ENCODE data around the gene BTN3A1.
"Not testable (repeated sequence)": the region's sequence is repeated elsewhere in the genome, so short reads cannot be mapped to it uniquely, and the experiment has no call there.

BTN3A1 gene

DNA sequence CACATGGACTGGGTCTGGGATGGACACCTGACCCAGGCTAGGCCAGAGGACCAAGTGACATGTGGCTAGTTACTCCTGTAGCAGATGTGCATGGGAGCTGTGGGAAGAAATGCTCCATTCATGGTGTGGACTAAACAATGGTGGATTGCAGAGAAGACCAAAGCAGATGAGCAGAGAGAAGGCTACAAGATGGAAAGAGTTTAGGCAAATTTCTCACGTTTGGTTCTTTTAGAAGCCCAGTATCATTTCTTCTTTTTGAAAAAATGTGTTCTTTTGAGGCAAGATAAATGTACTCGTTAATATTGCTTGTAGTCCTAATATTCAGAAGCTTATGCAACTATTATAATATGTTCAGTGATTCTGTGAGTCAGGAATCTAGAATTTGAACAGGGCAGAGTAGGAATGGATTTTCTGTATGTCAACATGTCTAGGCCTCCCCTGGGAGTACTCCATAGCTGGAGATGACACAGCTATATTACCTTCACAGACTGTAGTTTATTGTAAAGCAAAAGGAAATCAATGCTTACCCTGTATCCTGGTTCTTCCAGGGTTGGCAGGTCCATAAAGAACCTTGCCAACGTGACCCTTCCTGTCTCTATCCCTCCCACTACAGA lies 53.4 kb downstream of the BTN3A1 start:
- DNase-seq (ENCODE audit: extremely low spot score): no peak
- TF ChIP-seq, protein P1, sequence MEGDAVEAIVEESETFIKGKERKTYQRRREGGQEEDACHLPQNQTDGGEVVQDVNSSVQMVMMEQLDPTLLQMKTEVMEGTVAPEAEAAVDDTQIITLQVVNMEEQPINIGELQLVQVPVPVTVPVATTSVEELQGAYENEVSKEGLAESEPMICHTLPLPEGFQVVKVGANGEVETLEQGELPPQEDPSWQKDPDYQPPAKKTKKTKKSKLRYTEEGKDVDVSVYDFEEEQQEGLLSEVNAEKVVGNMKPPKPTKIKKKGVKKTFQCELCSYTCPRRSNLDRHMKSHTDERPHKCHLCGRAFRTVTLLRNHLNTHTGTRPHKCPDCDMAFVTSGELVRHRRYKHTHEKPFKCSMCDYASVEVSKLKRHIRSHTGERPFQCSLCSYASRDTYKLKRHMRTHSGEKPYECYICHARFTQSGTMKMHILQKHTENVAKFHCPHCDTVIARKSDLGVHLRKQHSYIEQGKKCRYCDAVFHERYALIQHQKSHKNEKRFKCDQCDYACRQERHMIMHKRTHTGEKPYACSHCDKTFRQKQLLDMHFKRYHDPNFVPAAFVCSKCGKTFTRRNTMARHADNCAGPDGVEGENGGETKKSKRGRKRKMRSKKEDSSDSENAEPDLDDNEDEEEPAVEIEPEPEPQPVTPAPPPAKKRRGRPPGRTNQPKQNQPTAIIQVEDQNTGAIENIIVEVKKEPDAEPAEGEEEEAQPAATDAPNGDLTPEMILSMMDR (IDR thresholded peaks at IDR 0.05; ENCODE audit: control extremely low read depth, extremely low read depth, low read depth, missing control alignments): no peak
- CTCF ChIA-PET: interaction anchor here (1.2 to 3.0 kb wide), 4 partner anchors 9 to 15 kb away, joined by 3 to 6 read pairs (median 5); no protein-coding TSS in a partner anchor
- POLR2A ChIA-PET: no interaction called here

DNA sequence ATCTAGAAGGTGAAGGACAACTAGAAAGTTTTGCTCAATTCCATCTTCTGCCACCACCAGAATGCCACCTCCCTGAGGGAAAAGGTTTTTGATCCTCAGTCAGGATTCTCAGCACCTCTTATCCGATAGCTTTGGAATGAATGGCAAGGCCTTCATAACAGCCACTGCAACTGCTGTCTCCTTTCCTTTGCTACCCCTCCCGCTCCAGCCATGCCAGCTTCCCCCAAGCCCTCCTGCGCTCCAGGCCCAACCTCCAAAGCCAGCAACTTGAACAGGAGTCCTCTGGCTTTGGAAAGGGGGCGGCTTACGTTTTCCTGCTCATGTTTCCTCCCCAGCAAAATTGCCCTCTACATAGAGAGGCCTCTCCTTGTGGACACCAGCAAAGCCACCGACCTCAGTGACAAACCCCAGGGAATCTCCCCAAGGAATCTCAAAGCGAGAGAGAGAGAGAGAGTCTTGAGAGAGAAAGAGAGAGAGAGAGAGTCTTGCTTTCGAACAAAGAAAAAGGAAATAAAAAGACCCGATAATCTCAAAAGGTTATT lies 55.3 kb downstream of the BTN3A1 start:
- no peak for DNase-seq (ENCODE audit: extremely low spot score)
- POLR2A ChIA-PET: no interaction called here
- TF ChIP-seq, protein P1 (IDR thresholded peaks at IDR 0.05; ENCODE audit: control extremely low read depth, extremely low read depth, low read depth, missing control alignments): no peak
- CTCF ChIA-PET: no interaction called here

DNA sequence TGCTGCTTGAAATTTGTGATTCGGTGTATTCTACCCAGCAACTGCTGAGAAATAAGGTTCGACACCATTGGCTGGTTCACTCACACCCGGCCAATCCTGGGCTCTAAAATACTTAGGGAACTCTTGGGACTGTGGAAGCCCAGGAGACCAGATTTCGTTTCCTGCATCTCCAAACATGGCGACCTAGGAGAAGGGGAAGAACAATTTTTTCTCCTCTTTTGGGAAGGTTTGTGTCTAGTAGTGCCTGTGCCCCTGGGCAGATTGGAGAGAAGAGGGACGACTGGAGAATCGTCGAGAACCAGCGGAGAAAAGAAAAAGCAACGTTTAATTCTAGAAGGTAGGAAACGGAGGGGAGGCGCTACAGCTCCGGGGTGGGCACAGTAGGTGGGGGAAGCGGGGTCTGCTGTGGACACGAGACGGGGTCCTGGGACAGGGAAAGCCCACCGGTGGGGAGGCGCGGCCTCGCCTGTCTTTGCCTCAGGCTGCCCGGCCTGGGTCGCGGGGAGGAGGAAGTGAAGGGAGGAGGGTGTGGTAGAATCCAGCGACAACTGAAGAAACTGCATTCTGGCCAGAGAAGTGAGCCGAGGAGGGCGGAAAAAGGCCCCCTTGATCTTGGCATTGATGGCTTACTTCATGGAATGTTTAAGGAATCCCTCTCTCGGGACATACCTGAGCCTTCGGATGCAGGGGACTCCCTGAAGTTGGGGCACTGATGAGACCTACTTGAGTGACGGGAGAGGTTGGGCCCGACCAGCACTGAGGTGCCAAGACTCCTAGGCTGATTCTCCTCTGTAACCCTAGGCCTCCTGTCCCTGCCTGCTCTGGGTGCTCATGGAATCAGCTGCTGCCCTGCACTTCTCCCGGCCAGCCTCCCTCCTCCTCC lies 56.0 kb downstream of the BTN3A1 start, which contains the start of gene BTN2A1:
Gene BTN2A1, plus strand, starts transcription at position 150 of the 883 bp plus-strand sequence. Its CDS starts 682 bp downstream, at position 832.
- ChIA-PET CTCF (no interaction called here), POLR2A (no interaction called here)
- peak; percentile 87 for DNase-seq (ENCODE audit: extremely low spot score)
- TF ChIP-seq, protein P1 (IDR thresholded peaks at IDR 0.05; ENCODE audit: control extremely low read depth, extremely low read depth, low read depth, missing control alignments): no peak

DNA sequence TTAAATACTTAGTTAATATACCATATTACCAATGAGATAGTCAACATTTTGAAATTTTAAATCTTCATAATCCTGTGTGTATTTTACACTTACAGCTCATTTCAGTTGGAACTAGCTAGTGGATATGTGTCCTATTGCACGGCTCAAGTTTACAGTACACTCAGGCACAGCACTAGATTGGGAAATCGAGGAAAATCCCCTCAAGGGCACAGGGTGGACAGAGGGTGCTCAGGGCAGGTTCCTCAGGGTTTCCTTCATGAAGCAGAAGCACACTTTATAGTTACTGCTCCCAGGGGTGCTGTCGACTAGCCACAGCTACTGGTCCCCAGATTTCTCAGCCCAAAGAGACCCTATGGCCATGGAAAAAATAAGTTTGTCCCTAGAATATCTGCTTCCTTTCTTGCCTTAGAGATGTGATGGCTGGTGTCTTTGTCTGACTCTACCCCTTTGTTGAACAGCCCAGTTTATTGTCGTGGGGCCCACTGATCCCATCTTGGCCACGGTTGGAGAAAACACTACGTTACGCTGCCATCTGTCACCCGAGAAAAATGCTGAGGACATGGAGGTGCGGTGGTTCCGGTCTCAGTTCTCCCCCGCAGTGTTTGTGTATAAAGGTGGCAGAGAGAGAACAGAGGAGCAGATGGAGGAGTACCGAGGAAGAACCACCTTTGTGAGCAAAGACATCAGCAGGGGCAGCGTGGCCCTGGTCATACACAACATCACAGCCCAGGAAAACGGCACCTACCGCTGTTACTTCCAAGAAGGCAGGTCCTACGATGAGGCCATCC lies 57.1 kb downstream of the BTN3A1 start:
- TF ChIP-seq, protein P1 (IDR thresholded peaks at IDR 0.05; ENCODE audit: control extremely low read depth, extremely low read depth, low read depth, missing control alignments): no peak
- no peak for DNase-seq (ENCODE audit: extremely low spot score)
- POLR2A ChIA-PET: no interaction called here
- CTCF ChIA-PET: no interaction called here

DNA sequence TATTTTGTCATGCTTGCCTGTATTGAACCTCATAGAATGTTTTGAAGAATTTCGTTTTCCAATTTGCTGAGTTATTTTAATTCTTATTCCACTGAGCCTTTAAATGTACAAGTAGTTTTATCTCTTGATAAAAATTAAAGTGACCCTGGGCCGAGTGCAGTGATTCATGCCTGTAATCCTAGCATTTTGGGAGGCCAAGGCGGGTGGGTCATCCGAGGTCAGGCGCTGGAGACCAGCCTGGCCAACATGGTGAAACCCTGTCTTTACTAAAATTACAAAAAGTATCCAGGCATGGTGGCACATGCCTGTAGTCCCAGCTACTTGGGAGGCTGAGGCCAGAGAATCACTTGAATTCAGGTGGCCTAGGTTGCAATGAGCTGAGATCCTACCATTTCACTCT lies 59.3 kb downstream of the BTN3A1 start:
- POLR2A ChIA-PET: not testable (repeated sequence)
- CTCF ChIA-PET: interaction anchor here (1.4 to 2.4 kb wide), 3 partner anchors 11 to 19 kb away, joined by 4 to 11 read pairs (median 5); no protein-coding TSS in a partner anchor

DNA sequence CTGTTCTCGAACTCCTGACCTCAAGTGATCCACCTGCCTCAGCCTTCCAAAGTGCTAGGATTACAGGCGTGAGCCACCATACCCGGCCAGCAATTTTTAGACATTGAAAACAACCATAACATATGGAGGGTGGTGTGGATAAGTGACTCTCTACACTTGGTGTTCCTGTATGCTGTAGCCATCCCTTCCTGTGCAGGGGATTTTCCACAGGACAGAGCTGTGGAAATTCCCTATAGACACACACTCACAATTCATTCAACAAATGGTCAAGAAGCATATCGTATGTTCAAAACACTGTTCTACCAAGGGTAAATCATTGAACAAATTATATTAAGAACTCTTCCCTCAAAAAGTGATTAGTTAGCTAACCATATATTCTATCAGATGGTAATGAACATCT lies 61.9 kb downstream of the BTN3A1 start:
- CTCF ChIA-PET: interaction anchor here (1.1 to 2.4 kb wide), 5 partner anchors 8 to 122 kb away, joined by 3 to 5 read pairs (median 4); no protein-coding TSS in a partner anchor
- TF ChIP-seq, protein P1 (IDR thresholded peaks at IDR 0.05; ENCODE audit: control extremely low read depth, extremely low read depth, low read depth, missing control alignments): no peak
- no peak for DNase-seq (ENCODE audit: extremely low spot score)
- POLR2A ChIA-PET: interaction anchor here (0.9 kb wide), 1 partner anchor 10 kb away, joined by 3 read pairs; no protein-coding TSS in a partner anchor

More for the DNA sequence above, 59.3 kb downstream of the BTN3A1 start:
- not testable (repeated sequence) for DNase-seq (ENCODE audit: extremely low spot score)

Measured in GM10248 (cell line).